GM18858 (cell line): ENCODE data around the gene FAM216A.
"Not testable (repeated sequence)": the region's sequence is repeated elsewhere in the genome, so short reads cannot be mapped to it uniquely, and the experiment has no call there.

Source experiments
- ATAC-seq: cut with Tn5 transposase; IDR thresholded peaks from one replicate; pipeline ENCODE4 v1.9.1; 2021; ENCODE audit not compliant: unreplicated experiment

FAM216A gene

GRCh38 chr12:110498984-110499706 lies 30.5 kb downstream of the FAM216A start:
- ATAC-seq, result no peak

GRCh38 chr12:110501399-110501751 lies 32.7 kb downstream of the FAM216A start:
- ATAC-seq, result peak; percentile 11

GRCh38 chr12:110501752-110502738 lies 33.4 kb downstream of the FAM216A start, which contains the start of the genes RAD9B and VPS29:
Gene RAD9B, plus strand, starts transcription at chr12:110502331. Its CDS starts 7 bp downstream, at chr12:110502338.
Gene VPS29, minus strand, starts transcription at chr12:110502111. Its CDS starts 60 bp downstream, at chr12:110502051.
- peak; percentile 76 for ATAC-seq

GRCh38 chr12:110503432-110503831 lies 34.8 kb downstream of the FAM216A start:
- no peak for ATAC-seq

GRCh38 chr12:110505332-110505731 lies 36.7 kb downstream of the FAM216A start:
- ATAC-seq, result no peak

- ATAC-seq, result no peak
Observed at GRCh38 chr12:110508071-110508586, 39.5 kb downstream of the FAM216A start.

GRCh38 chr12:110513842-110514241 lies 45.2 kb downstream of the FAM216A start:
- ATAC-seq, result no peak

GRCh38 chr12:110514363-110514762 lies 45.7 kb downstream of the FAM216A start:
- ATAC-seq, result no peak

- ATAC-seq, result no peak
Observed at GRCh38 chr12:110516995-110517394, 48.4 kb downstream of the FAM216A start.

- ATAC-seq, result not testable (repeated sequence)
Observed at GRCh38 chr12:110518014-110518413, 49.4 kb downstream of the FAM216A start.

GRCh38 chr12:110520876-110521712 lies 52.4 kb downstream of the FAM216A start:
- not testable (repeated sequence) for ATAC-seq

- ATAC-seq, result no peak
Observed at GRCh38 chr12:110528277-110528839, 59.7 kb downstream of the FAM216A start.

- no peak for ATAC-seq
Observed at GRCh38 chr12:110530511-110530910, 61.9 kb downstream of the FAM216A start.

- peak; percentile 86 for ATAC-seq
Observed at GRCh38 chr12:110531741-110532333, 63.2 kb downstream of the FAM216A start.

GRCh38 chr12:110532644-110533043 lies 64.0 kb downstream of the FAM216A start:
- ATAC-seq, result no peak

- ATAC-seq, result no peak
Observed at GRCh38 chr12:110533607-110534006, 65.0 kb downstream of the FAM216A start.

GRCh38 chr12:110534811-110535210 lies 66.2 kb downstream of the FAM216A start:
- ATAC-seq, result no peak

GRCh38 chr12:110536834-110537604 lies 68.4 kb downstream of the FAM216A start:
- no peak for ATAC-seq
